PFSK-1 (cell line): ENCODE measurements around the gene SLIT3.

Experiments used
- FOXP2 ChIP-seq: optimal IDR thresholded peaks from 2 replicates; pipeline ENCODE3; 2011; ENCODE audit warnings: borderline replicate concordance, control low read depth, inconsistent platforms; ENCODE audit not compliant: insufficient read depth; ENCODE audit errors: extremely low read length, extremely low read depth
- POLR2AphosphoS5 ChIP-seq: IDR thresholded peaks from 2 replicates; pipeline ENCODE4 v1.6.1; 2012; ENCODE audit warnings: low read depth, mild to moderate bottlenecking, control low read depth, low read length, moderate library complexity
- REST ChIP-seq, 2 experiments: IDR thresholded peaks; 2 replicates each; pipeline versions ENCODE4 v1.6.1 to v1.8.0; 2011 to 2012; ENCODE audit warnings: low read depth in 2 of 2, low read length in 2 of 2, control low read depth in 1 of 2, inconsistent platforms in 1 of 2, mild to moderate bottlenecking in 1 of 2, moderate library complexity in 1 of 2; ENCODE audit not compliant: insufficient read depth in 1 of 2
- SIN3A ChIP-seq: IDR thresholded peaks from 2 replicates; pipeline ENCODE4 v1.6.1; 2012; ENCODE audit warnings: mild to moderate bottlenecking, low read length, moderate library complexity, borderline replicate concordance; ENCODE audit not compliant: insufficient read depth
- TAF1 ChIP-seq: IDR thresholded peaks from 2 replicates; pipeline ENCODE4 v1.6.1; 2012; ENCODE audit warnings: low read length, control low read depth, borderline replicate concordance; ENCODE audit not compliant: insufficient read depth

SLIT3 gene

GRCh38 chr5:168689260-168689659 is 611.7 kb downstream of the SLIT3 start:
- no peak for TF ChIP-seq POLR2AphosphoS5
- no peak for TF ChIP-seq FOXP2

- TF ChIP-seq POLR2AphosphoS5 (no peak), REST (IDR thresholded peaks at IDR 0.05; ENCODE audit: insufficient read depth in 1 of 2, low read depth in 2 of 2, low read length in 2 of 2) (no peak), TAF1 (no peak), SIN3A (no peak), FOXP2 (no peak)
Observed at GRCh38 chr5:168686837-168687236, 614.1 kb downstream of the SLIT3 start.

- TF ChIP-seq FOXP2 (no peak), SIN3A (no peak), REST (IDR thresholded peaks at IDR 0.05; ENCODE audit: insufficient read depth in 1 of 2, low read depth in 2 of 2, low read length in 2 of 2) (no peak), TAF1 (no peak), POLR2AphosphoS5 (no peak)
Observed at GRCh38 chr5:168685566-168685965, 615.4 kb downstream of the SLIT3 start.

GRCh38 chr5:168683927-168684295 is 617.0 kb downstream of the SLIT3 start:
- no peak for TF ChIP-seq FOXP2
- no peak for TF ChIP-seq TAF1
- no peak for TF ChIP-seq POLR2AphosphoS5
- TF ChIP-seq REST (IDR thresholded peaks at IDR 0.05; ENCODE audit: insufficient read depth in 1 of 2, low read depth in 2 of 2, low read length in 2 of 2): no peak
- no peak for TF ChIP-seq SIN3A

GRCh38 chr5:168683247-168683926 is 617.6 kb downstream of the SLIT3 start:
- TF ChIP-seq SIN3A (no peak), FOXP2 (no peak), REST (IDR thresholded peaks at IDR 0.05; ENCODE audit: insufficient read depth in 1 of 2, low read depth in 2 of 2, low read length in 2 of 2) (no peak), POLR2AphosphoS5 (no peak), TAF1 (no peak)
